ENCODE measurements around the gene SCAF1.

Gene SCAF1

GRCh38 chr19:49641688-49642491, at the start of gene SCAF1:
Gene SCAF1 (plus strand): TSS chr19:49642209. CDS start chr19:49645027, 2,818 bp downstream.
- peak; percentile 96 for DNase-seq

GRCh38 chr19:49592486-49593232, 49.4 kb upstream of the SCAF1 start:
- no peak for DNase-seq

- DNase-seq: peak; percentile 48
Measured at GRCh38 chr19:49593233-49594113, 48.5 kb upstream of the SCAF1 start.

GRCh38 chr19:49594157-49594992, 47.6 kb upstream of the SCAF1 start:
- no peak for DNase-seq

- no peak for DNase-seq
Measured at GRCh38 chr19:49594993-49595818, 46.8 kb upstream of the SCAF1 start.

- no peak for DNase-seq
Measured at GRCh38 chr19:49595819-49596404, 46.1 kb upstream of the SCAF1 start.

GRCh38 chr19:49596407-49596806, 45.6 kb upstream of the SCAF1 start:
- no peak for DNase-seq

GRCh38 chr19:49596954-49597702, 44.9 kb upstream of the SCAF1 start:
- no peak for DNase-seq

- DNase-seq: no peak
Measured at GRCh38 chr19:49597703-49597974, 44.4 kb upstream of the SCAF1 start.

GRCh38 chr19:49599378-49600295, 42.4 kb upstream of the SCAF1 start:
- no peak for DNase-seq

- DNase-seq: no peak
Measured at GRCh38 chr19:49601482-49602038, 40.4 kb upstream of the SCAF1 start.

GRCh38 chr19:49602806-49603205, 39.2 kb upstream of the SCAF1 start:
- DNase-seq: no peak

GRCh38 chr19:49605605-49606004, 36.4 kb upstream of the SCAF1 start:
- DNase-seq: no peak

- DNase-seq: no peak
Measured at GRCh38 chr19:49609499-49610092, 32.4 kb upstream of the SCAF1 start.

- DNase-seq: no peak
Measured at GRCh38 chr19:49613374-49613773, 28.6 kb upstream of the SCAF1 start.

GRCh38 chr19:49614096-49614833, 27.7 kb upstream of the SCAF1 start:
- no peak for DNase-seq

- no peak for DNase-seq
Measured at GRCh38 chr19:49615861-49616260, 26.1 kb upstream of the SCAF1 start.

GRCh38 chr19:49616532-49616931, 25.5 kb upstream of the SCAF1 start:
- no peak for DNase-seq

Data from NCI-H1092 treated with DMSO at 0.1 percent for 48 hours (cell line).